ENCODE results near the gene SREBF1. TPM values are rescaled to one million over a fixed set of nuclear protein-coding genes. Genes with fewer than 3 reads are reported as not detected.
A peak's percentile ranks its signal among the peaks of the same experiment; 100 is the strongest.

Gene SREBF1
- polyA plus RNA-seq (ENCODE audit: insufficient read length in 3 of 3) = 10 to 100 TPM; 38.3 to 60.7 (median 43.5) TPM
- long read RNA-seq, donor 1, full-length matches to known transcripts = 2 of 2 reads
- long read RNA-seq, donor 1, partial matches to known transcripts = 0 of 2 reads
- long read RNA-seq, donor 1, other reads (novel, unspliced or antisense) = 0 of 2 reads
- long read RNA-seq, donor 2, full-length matches to known transcripts = 2 of 2 reads
- long read RNA-seq, donor 2, partial matches to known transcripts = 0 of 2 reads
- long read RNA-seq, donor 2, other reads (novel, unspliced or antisense) = 0 of 2 reads
- long read RNA-seq, donor 3, partial matches to known transcripts = 25 of 28 reads
- long read RNA-seq, donor 3, other reads (novel, unspliced or antisense) = 0 of 28 reads
- long read RNA-seq, donor 4, full-length matches to known transcripts = 5 of 11 reads
- long read RNA-seq, donor 4, partial matches to known transcripts = 6 of 11 reads
- long read RNA-seq, donor 4, other reads (novel, unspliced or antisense) = 0 of 11 reads
- long read RNA-seq, donor 5, partial matches to known transcripts = 0 of 1 reads
- long read RNA-seq, donor 5, other reads (novel, unspliced or antisense) = 0 of 1 reads
- long read RNA-seq, donor 6, partial matches to known transcripts = 0 of 1 reads
- long read RNA-seq, donor 6, other reads (novel, unspliced or antisense) = 0 of 1 reads
- long read RNA-seq, donor 7, transcript SREBF1-211 (2 exons, 591 nt) = major isoform, 6 of 17 reads
- long read RNA-seq, donor 7, partial matches to known transcripts = 11 of 17 reads
- long read RNA-seq, donor 7, other reads (novel, unspliced or antisense) = 0 of 17 reads
- long read RNA-seq, donor 8, partial matches to known transcripts = 13 of 18 reads
- long read RNA-seq, donor 8, other reads (novel, unspliced or antisense) = 0 of 18 reads
- long read RNA-seq, donor 9, full-length matches to known transcripts = 5 of 23 reads
- long read RNA-seq, donor 9, partial matches to known transcripts = 18 of 23 reads
- long read RNA-seq, donor 9, other reads (novel, unspliced or antisense) = 0 of 23 reads
- long read RNA-seq, donor 10, full-length matches to known transcripts = 4 of 11 reads
- long read RNA-seq, donor 10, partial matches to known transcripts = 7 of 11 reads
- long read RNA-seq, donor 10, other reads (novel, unspliced or antisense) = 0 of 11 reads
- long read RNA-seq, donor 11, full-length matches to known transcripts = 2 of 7 reads
- long read RNA-seq, donor 11, partial matches to known transcripts = 0 of 7 reads
- long read RNA-seq, donor 11, other reads (novel, unspliced or antisense) = 5 of 7 reads
- long read RNA-seq, donor 12, full-length matches to known transcripts = 2 of 15 reads
- long read RNA-seq, donor 12, partial matches to known transcripts = 13 of 15 reads
- long read RNA-seq, donor 12, other reads (novel, unspliced or antisense) = 0 of 15 reads
- long read RNA-seq, donor 13, full-length matches to known transcripts = 2 of 2 reads
- long read RNA-seq, donor 13, partial matches to known transcripts = 0 of 2 reads
- long read RNA-seq, donor 13, other reads (novel, unspliced or antisense) = 0 of 2 reads
- long read RNA-seq, donor 14 = 0 reads
- long read RNA-seq, donor 15 = 0 reads
- long read RNA-seq, donor 16, full-length matches to known transcripts = 4 of 9 reads
- long read RNA-seq, donor 16, partial matches to known transcripts = 5 of 9 reads
- long read RNA-seq, donor 16, other reads (novel, unspliced or antisense) = 0 of 9 reads

GRCh38 chr17:17836818-17837379, at the start of gene SREBF1:
TSS of gene SREBF1 (minus strand) at chr17:17836986. CDS start at chr17:17836817, 169 bp downstream.
- peak; percentile 57 for DNase-seq

- DNase-seq = no peak
These were observed 49.4 kb upstream of the SREBF1 start for GRCh38 chr17:17886226-17886625.

GRCh38 chr17:17884391-17885357, 47.9 kb upstream of the SREBF1 start:
- DNase-seq = no peak

GRCh38 chr17:17883801-17884200, 47.0 kb upstream of the SREBF1 start:
- no peak for DNase-seq

GRCh38 chr17:17882082-17882581, 45.3 kb upstream of the SREBF1 start:
- no peak for DNase-seq

GRCh38 chr17:17880577-17881196, 43.9 kb upstream of the SREBF1 start:
- no peak for DNase-seq

- DNase-seq = peak; percentile 86
These were observed 41.0 kb upstream of the SREBF1 start for GRCh38 chr17:17877529-17878358.

GRCh38 chr17:17876959-17877528, 40.3 kb upstream of the SREBF1 start:
- DNase-seq = peak; percentile 61

GRCh38 chr17:17874478-17874877, 37.7 kb upstream of the SREBF1 start:
- no peak for DNase-seq

GRCh38 chr17:17873450-17873991, 36.7 kb upstream of the SREBF1 start:
- no peak for DNase-seq

- no peak for DNase-seq
These were observed 36.0 kb upstream of the SREBF1 start for GRCh38 chr17:17872547-17873345.

GRCh38 chr17:17871913-17872312, 35.1 kb upstream of the SREBF1 start:
- DNase-seq = no peak

GRCh38 chr17:17870247-17870646, 33.5 kb upstream of the SREBF1 start:
- no peak for DNase-seq

- DNase-seq = no peak
These were observed 32.1 kb upstream of the SREBF1 start for GRCh38 chr17:17868641-17869522.

GRCh38 chr17:17866897-17867296, 30.1 kb upstream of the SREBF1 start:
- DNase-seq = no peak
